HG03354 (cell line): ENCODE results near the gene GAN.
"Not testable (repeated sequence)": the region's sequence is repeated elsewhere in the genome, so short reads cannot be mapped to it uniquely, and the experiment has no call there.

ENCODE experiments used
- ATAC-seq: cut with Tn5 transposase; IDR thresholded peaks from one replicate; pipeline ENCODE4 v1.9.1; 2021; ENCODE audit warnings: mild to moderate bottlenecking; ENCODE audit not compliant: unreplicated experiment, poor library complexity, severe bottlenecking

The GAN gene

GRCh38 chr16:81419806-81420205, 105.0 kb downstream of the GAN start:
- ATAC-seq = no peak

- ATAC-seq = no peak
These were observed 106.4 kb downstream of the GAN start for GRCh38 chr16:81421126-81421525.

- ATAC-seq = no peak
These were observed 106.8 kb downstream of the GAN start for GRCh38 chr16:81421536-81421935.

GRCh38 chr16:81422153-81422552, 107.4 kb downstream of the GAN start:
- not testable (repeated sequence) for ATAC-seq

GRCh38 chr16:81424771-81425170, 110.0 kb downstream of the GAN start:
- no peak for ATAC-seq

- ATAC-seq = no peak
These were observed 112.5 kb downstream of the GAN start for GRCh38 chr16:81427219-81427618.

GRCh38 chr16:81429045-81429521, 114.3 kb downstream of the GAN start:
- no peak for ATAC-seq

GRCh38 chr16:81431554-81432353, 117.0 kb downstream of the GAN start:
- ATAC-seq = no peak

- ATAC-seq = no peak
These were observed 118.3 kb downstream of the GAN start for GRCh38 chr16:81432937-81433557.

- no peak for ATAC-seq
These were observed 120.3 kb downstream of the GAN start for GRCh38 chr16:81435103-81435502.

- ATAC-seq = no peak
These were observed 120.8 kb downstream of the GAN start for GRCh38 chr16:81435567-81435966.

GRCh38 chr16:81436386-81436785, 121.6 kb downstream of the GAN start:
- no peak for ATAC-seq

GRCh38 chr16:81437865-81438264, 123.1 kb downstream of the GAN start:
- no peak for ATAC-seq
